DMS114 treated with DMSO at 0.1 percent for 48 hours (cell line): ENCODE measurements around the gene AS3MT.
"Not testable (repeated sequence)": the region's sequence is repeated elsewhere in the genome, so short reads cannot be mapped to it uniquely, and the experiment has no call there.

Experiments used
- DNase-seq: peaks from one replicate; lab custom pipeline; 2025; ENCODE audit not compliant: unreplicated experiment; lab: John Stamatoyannopoulos, UW

AS3MT gene

GRCh38 chr10:102919246-102919959, 50.1 kb downstream of the AS3MT start:
- no peak for DNase-seq

- DNase-seq: no peak
Observed at GRCh38 chr10:102919992-102920739, 50.9 kb downstream of the AS3MT start.

GRCh38 chr10:102923601-102924000, 54.3 kb downstream of the AS3MT start:
- no peak for DNase-seq

DNA sequence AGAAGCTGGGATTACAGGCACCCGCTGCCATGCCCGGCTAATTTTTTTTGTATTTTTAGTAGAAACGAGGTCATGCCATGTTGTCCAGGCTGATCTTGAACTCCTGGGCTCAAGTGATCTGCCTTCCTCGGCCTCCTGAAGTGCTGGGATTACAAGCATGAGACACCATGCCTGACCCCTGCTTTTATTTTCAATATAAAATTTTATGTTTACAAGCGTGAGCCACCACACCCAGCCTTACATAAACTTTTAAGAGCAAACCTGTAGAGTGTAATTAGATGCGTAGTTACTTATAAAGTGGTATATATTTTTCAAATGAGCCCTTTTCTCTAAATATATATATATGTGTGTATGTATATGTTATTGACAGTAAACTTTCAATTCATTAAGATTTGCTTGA, 57.6 kb downstream of the AS3MT start:
- no peak for DNase-seq

- DNase-seq: no peak
Observed at GRCh38 chr10:102927311-102928010, 58.2 kb downstream of the AS3MT start.

DNA sequence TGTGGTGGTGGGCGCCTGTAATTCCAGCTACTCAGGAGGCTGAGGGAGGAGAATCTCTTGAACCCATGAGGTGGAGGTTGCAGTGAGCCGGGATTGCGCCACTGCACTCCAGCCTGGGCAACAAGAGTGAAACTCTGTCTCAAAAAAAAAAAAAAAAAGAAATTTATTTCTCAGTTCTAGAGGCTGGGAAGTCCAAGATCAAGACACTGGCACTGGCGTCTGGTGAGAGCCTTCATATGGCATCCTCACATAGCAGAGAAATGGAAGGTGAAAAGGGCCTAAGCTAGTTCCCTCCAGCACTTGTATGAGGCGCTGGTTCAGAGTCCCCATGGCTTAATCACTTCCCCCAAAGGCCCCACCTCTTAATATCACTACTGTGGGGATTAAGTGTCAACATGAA, 59.2 kb downstream of the AS3MT start:
- not testable (repeated sequence) for DNase-seq

DNA sequence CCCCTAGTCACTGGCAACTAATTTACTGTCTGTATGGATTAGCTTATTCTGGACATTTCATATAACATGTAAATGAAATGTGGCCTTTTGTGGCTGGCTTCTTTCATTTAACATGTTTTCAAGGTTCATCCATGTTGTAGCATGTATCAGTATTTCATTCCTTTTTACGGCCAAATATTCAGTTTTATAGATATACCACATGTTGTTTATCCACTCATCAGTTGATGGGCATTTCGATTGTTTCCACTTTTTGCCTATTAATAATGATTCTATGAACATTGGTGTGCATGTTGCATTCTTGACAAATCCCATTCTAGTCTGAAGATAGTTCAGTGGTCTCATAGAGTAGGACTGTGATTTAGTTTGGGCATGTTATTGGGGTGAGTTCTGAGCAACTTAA, 61.5 kb downstream of the AS3MT start:
- DNase-seq: no peak

DNA sequence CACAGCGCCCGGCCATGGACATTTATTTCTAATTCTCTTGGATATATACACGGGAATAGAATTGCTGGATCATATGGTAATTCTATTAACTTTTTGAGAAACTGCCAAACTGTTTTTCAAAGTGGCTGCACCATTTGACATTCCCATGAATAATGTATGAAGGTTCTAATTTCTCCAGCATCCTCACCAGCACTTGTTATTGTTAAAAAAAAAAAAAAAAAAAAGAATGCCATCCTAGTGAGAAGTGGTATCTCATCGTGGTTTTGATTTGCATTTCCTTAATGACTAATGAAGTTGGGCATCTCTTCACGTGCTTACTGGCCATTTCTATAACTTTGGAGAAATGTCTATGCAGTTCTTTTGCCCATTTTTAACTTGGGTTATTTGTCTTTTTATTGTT, 62.4 kb downstream of the AS3MT start:
- no peak for DNase-seq

GRCh38 chr10:102935505-102935904, 66.2 kb downstream of the AS3MT start:
- no peak for DNase-seq

GRCh38 chr10:102935939-102936605, 66.8 kb downstream of the AS3MT start:
- no peak for DNase-seq

- no peak for DNase-seq
Observed at GRCh38 chr10:102941401-102941800, 72.1 kb downstream of the AS3MT start.

GRCh38 chr10:102945449-102945848, 76.2 kb downstream of the AS3MT start:
- no peak for DNase-seq

DNA sequence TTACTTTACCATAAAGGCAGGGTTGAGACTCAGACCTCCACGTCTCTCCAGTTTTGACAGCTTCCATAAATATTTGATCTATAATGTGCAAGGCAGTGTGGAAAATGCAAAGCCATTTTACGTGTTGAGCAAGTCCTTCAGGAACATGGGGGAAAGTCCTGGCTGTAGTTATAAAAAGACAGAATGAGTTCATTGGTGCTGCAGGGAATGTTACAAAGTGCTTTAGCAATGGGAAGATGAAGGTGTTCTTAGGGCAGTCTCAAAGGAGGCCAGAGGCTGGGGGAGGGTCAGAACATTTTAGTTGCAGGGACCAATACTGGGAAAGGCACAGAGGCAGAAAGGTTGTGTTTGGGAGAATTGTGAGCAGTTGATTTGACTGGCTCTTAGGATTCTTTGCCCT, 76.7 kb downstream of the AS3MT start:
- DNase-seq: no peak

DNA sequence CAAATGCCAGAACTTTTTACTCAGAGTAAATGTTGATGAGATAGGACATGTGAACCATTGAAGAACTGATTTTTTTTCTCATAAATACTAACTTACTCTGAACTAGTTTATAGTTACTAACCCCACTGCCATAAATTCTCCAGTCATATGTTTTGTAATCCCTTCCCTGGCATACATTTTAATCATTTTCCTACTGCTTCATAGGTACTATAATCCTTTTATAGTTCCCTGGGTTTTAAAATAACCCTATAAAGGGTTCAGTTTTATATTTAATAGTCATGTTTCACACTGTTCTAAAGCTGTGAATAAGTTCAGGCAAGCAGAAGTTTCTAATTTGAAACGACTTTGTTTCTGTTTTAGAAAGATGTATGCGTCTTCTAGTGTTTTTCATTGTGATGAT, 77.7 kb downstream of the AS3MT start:
- no peak for DNase-seq

GRCh38 chr10:102948176-102948575, 78.9 kb downstream of the AS3MT start:
- DNase-seq: no peak

DNA sequence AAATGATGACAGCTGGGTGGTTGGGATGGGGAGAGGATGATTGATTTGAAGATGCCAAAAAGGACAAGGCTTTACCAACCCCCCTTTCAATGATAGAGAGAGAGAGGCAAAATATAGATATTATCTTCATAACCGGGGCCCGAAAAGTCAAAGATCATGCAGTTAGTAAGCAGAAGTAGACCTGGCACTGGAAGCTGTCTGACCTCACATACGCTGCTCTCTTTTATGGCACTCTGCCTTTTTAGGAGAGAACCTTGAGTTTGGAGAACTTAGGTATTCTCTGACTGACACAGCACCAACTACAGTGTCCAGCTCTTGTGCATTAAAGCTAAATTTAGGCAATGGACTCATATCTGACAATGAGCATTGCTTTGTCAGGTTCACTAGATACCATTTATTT, 79.5 kb downstream of the AS3MT start:
- no peak for DNase-seq

DNA sequence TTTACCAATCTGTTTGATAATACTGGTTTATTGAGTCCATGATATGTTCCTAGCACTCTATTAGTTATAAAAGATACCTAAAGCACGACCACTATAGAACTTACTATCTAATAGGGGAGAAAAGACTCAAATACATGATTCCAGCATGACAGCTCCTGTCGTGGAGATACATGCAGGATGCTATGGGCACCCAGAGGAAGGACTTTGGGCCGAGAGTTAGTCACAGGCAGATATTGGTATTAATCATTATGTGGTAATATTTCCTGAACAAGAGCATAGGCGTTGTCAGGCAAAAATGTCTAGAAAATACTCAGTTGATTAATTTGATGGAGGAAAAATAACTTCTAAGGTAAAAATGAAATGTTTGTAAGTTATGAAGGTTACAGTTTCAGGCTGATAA, 80.6 kb downstream of the AS3MT start:
- no peak for DNase-seq

DNA sequence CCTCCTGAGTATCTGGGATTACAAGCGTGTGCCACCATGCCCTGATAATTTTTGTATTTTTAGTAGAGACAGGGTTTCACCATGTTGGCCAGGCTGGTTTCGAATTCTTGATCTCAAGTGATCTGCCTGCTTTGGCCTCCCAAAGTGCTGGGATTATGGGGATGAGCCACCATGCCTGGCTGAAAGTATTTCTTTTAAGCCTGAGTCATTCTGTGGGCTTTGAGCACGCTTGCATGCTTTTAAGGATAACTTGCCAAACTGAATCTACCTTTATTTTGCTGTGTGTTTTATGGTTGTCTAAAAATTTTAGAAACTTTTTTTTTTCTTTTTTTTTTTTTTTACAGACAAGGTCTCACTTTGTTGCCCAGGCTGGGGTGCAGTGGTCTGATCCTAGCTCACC, 82.0 kb downstream of the AS3MT start:
- no peak for DNase-seq
